WERI-Rb-1 (cell line): Measurements from ENCODE around the gene NR3C2.

ENCODE experiments used
- DNase-seq: peaks from one replicate; pipeline ENCODE4 v3.0.0-alpha.2; 2020
- H3K27ac ChIP-seq: fragments of 250-450 bp; sonication (Bioruptor Pico); 2 replicates; pipeline ENCODE4 v1.5.1; 2020; ENCODE audit warnings: mild to moderate bottlenecking, moderate library complexity
- H3K27me3 ChIP-seq: fragments of 250-450 bp; sonication (Bioruptor Pico); 2 replicates; pipeline ENCODE4 v1.5.1; 2021; ENCODE audit warnings: mild to moderate bottlenecking, low read depth, moderate library complexity; ENCODE audit not compliant: insufficient read depth, severe bottlenecking
- H3K36me3 ChIP-seq: fragments of 250-450 bp; sonication (Bioruptor Pico); 2 replicates; pipeline ENCODE4 v1.5.1; 2020; ENCODE audit warnings: mild to moderate bottlenecking, moderate library complexity
- H3K4me3 ChIP-seq: 2 replicates; pipeline ENCODE4 v1.5.1; 2011; ENCODE audit warnings: low read depth, mild to moderate bottlenecking, control low read depth, low read length
- H3K9me3 ChIP-seq: fragments of 250-450 bp; sonication (Bioruptor Pico); 2 replicates; pipeline ENCODE4 v1.5.1; 2021; ENCODE audit warnings: mild to moderate bottlenecking, moderate library complexity; ENCODE audit not compliant: severe bottlenecking
- CTCF ChIP-seq: IDR thresholded peaks from 2 replicates; pipeline ENCODE4 v1.5.1; 2011; ENCODE audit warnings: low read depth, mild to moderate bottlenecking, control low read depth, inconsistent platforms, low read length

NR3C2 gene

GRCh38 chr4:148072789-148073188 lies 369.4 kb downstream of the NR3C2 start:
- DNase-seq = no peak
- Histone ChIP-seq H3K27me3 (no peaks in the 10 kb centered on the region), H3K27ac (no peak overlapping the region), H3K9me3 (peaks cover 4% of the 10 kb centered on the region), H3K36me3 (peaks cover 40% of the 10 kb centered on the region), H3K4me3 (no peak overlapping the region)
- TF ChIP-seq CTCF = no peak

GRCh38 chr4:148071009-148071408 lies 371.2 kb downstream of the NR3C2 start:
- Histone ChIP-seq H3K27ac (no peak overlapping the region), H3K27me3 (no peaks in the 10 kb centered on the region), H3K9me3 (peaks cover 4% of the 10 kb centered on the region), H3K36me3 (peaks cover 40% of the 10 kb centered on the region), H3K4me3 (no peak overlapping the region)
- peak; percentile 53 for DNase-seq
- TF ChIP-seq CTCF = no peak

GRCh38 chr4:148069895-148070178 lies 372.4 kb downstream of the NR3C2 start:
- DNase-seq = no peak
- TF ChIP-seq CTCF = no peak

GRCh38 chr4:148069086-148069894 lies 372.9 kb downstream of the NR3C2 start:
- no peak for TF ChIP-seq CTCF
- no peak overlapping the region for H3K4me3 ChIP-seq
- peaks cover 23% of the 10 kb centered on the region for H3K36me3 ChIP-seq
- no peak for DNase-seq
- H3K27me3 ChIP-seq = no peaks in the 10 kb centered on the region
- H3K9me3 ChIP-seq = no peaks in the 10 kb centered on the region
- no peak overlapping the region for H3K27ac ChIP-seq

More at GRCh38 chr4:148069895-148070178, 372.4 kb downstream of the NR3C2 start:
- H3K36me3 ChIP-seq = peaks cover 28% of the 10 kb centered on the region
- H3K27me3 ChIP-seq = no peaks in the 10 kb centered on the region
- H3K4me3 ChIP-seq = no peak overlapping the region
- H3K27ac ChIP-seq = no peak overlapping the region
- H3K9me3 ChIP-seq = peaks cover 2% of the 10 kb centered on the region

GRCh38 chr4:148068065-148068911 lies 373.9 kb downstream of the NR3C2 start:
- DNase-seq = peak; percentile 83
- peak; percentile 85 for TF ChIP-seq CTCF

More at GRCh38 chr4:148068065-148068911, 373.9 kb downstream of the NR3C2 start:
- H3K36me3 ChIP-seq = peaks cover 17% of the 10 kb centered on the region
- H3K4me3 ChIP-seq = no peak overlapping the region
- H3K27me3 ChIP-seq = no peaks in the 10 kb centered on the region
- no peak overlapping the region for H3K27ac ChIP-seq
- H3K9me3 ChIP-seq = no peaks in the 10 kb centered on the region
